ENCODE data around the gene ALG14.

- TF ChIP-seq BHLHE40 (IDR thresholded peaks at IDR 0.05; ENCODE audit: low read depth, low read length) (no peak), POLR2A (IDR thresholded peaks at IDR 0.05; ENCODE audit: low read depth, low read length) (no peak), RFX5 (IDR thresholded peaks at IDR 0.05; ENCODE audit: low read depth, low read length) (no peak), CTCF (conservative IDR thresholded peaks at IDR 0.05; ENCODE audit: low read depth, low read length) (no peak), RCOR1 (IDR thresholded peaks at IDR 0.05; ENCODE audit: insufficient replicate concordance, low read length) (peak; percentile 82), CEBPB (IDR thresholded peaks at IDR 0.05; ENCODE audit: low read depth, low read length) (peak; percentile 50), MAZ (IDR thresholded peaks at IDR 0.05; ENCODE audit: borderline replicate concordance, low read depth, low read length) (no peak)
- TF ChIP-seq, protein P1, sequence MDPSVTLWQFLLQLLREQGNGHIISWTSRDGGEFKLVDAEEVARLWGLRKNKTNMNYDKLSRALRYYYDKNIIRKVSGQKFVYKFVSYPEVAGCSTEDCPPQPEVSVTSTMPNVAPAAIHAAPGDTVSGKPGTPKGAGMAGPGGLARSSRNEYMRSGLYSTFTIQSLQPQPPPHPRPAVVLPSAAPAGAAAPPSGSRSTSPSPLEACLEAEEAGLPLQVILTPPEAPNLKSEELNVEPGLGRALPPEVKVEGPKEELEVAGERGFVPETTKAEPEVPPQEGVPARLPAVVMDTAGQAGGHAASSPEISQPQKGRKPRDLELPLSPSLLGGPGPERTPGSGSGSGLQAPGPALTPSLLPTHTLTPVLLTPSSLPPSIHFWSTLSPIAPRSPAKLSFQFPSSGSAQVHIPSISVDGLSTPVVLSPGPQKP (IDR thresholded peaks at IDR 0.05; ENCODE audit: borderline replicate concordance, low read depth, low read length): no peak
- TF ChIP-seq, protein P2, sequence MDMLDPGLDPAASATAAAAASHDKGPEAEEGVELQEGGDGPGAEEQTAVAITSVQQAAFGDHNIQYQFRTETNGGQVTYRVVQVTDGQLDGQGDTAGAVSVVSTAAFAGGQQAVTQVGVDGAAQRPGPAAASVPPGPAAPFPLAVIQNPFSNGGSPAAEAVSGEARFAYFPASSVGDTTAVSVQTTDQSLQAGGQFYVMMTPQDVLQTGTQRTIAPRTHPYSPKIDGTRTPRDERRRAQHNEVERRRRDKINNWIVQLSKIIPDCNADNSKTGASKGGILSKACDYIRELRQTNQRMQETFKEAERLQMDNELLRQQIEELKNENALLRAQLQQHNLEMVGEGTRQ (IDR thresholded peaks at IDR 0.05; ENCODE audit: low read depth, low read length): no peak
Observed at GRCh38 chr1:95012389-95012788, 60.4 kb downstream of the ALG14 start.
